SW 1271 (cell line): Measurements from ENCODE around the gene PTPRM.

Experiments used
- DNase-seq, 2 experiments: peaks; one replicate each; lab custom pipeline; 2025; lab: John Stamatoyannopoulos, UW

PTPRM gene

DNA sequence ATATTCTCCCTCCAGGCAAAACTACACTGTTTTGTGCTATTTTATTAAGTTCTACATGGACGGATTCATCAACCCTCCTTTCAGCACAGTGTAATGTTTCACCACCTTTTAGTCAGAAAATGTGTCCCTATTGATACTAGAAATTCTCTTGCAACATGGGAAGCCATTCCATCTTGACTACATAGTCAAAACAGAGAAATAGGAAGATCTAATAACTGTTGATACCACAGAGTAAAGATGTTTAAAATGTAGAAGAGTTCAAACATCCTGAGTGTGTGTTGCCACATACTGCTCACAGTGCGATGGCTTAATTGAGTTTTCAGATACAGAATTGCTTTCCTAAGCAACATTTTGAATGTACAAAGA lies 549.9 kb downstream of the PTPRM start:
- no peak for DNase-seq

DNA sequence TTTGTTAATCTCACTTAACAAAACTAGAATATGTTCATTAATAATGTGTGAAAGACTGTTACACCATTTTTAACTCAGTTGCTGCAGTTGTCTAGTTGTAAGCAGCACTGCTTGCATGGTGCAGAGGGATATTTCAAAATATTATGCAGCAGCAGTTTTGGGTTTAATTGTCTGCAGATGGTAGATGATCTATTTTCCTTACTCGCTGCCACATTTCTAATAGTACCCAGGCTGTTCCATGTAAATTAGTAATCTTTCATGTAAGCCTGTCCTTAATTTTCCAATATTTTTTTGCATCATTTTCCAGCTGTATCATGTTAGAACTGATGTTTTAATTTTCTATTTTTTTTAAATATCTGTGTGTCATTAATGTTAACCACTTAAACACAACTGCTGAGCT lies 554.0 kb downstream of the PTPRM start:
- DNase-seq: no peak

DNA sequence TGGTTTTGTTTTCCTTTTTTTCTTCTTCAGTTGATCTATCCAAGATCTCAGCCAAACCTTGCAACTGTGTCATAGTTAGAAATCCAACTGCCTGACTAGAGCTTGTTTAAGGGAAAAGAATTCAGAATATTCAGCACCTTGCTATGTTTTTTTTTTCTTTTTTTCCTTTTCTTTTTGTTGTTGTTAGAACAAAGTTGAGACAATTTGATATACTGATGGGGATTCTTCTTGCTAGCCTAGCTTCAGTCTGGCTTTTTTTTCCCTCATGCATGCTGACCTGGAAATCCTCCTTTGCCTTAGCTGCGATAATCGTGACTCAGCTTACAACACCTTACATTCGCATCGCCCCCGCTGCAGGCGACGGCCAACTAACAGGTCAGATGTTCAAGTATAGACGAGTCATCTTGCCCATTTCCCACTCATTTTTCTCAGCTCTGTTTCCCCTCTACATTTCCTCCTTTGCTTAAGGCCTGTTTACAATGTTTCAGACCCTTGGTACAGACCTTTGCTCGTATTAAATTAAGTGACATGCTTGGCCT lies 554.9 kb downstream of the PTPRM start:
- DNase-seq: no peak

DNA sequence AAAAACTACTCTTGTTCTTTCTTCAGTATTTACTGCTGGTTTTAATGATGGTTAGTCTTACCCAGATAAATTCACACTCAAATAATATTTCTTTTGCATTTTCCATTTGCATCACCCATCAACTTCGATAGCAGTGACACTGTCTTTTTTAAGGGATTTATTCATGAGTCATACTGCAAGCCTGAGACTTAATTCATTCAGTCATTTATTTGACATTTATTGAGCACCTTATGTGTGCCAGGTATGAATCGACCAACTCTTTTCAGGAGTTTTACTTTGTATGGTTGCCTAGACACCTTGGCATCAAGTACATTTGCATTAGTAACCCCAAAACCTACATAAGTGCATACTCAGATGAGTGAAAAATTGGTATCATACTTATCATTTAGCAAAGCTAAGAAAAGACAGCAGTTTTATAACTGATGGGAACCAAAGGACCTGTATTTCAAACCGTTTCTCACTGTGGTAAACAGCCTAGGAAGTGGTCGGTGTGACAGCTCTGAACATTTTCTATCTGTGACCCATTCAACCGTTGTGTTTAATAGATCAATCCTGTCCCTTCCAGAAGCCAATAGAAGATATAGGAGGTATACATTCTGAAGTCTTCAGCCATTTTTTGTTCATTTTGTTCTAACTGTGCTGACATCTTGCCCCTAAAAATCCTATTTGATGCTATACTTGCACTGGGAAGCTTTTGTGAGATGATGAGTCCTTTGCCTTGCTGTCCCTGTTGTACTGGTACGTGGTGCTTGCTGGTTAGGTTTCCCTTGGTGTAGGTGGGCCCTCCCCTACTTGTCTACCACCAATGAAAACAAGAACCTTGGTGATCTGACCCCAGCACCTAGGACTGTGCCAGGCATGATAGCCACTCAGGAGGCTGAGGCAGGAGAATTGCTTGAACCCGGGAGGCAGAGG lies 557.4 kb downstream of the PTPRM start:
- no peak for DNase-seq

DNA sequence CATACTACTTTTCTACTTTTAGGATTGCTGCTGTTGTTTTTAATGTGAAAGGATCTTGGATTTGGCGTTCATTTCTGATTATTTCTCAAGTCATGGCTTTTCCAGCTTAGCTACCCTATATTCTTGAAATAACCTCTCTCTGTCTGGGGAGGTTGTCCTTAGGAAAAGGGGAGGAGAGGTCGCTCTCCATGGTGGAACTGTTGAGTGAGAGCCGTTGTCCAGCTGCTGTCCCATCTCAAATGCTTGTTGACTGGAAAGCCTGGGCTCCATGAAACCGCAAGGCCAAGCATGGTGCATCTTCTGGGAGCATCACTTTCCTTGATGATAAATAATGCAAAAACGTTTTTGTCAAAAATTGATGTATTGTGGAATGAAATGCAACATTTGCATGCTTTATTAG lies 563.0 kb downstream of the PTPRM start:
- DNase-seq: no peak

DNA sequence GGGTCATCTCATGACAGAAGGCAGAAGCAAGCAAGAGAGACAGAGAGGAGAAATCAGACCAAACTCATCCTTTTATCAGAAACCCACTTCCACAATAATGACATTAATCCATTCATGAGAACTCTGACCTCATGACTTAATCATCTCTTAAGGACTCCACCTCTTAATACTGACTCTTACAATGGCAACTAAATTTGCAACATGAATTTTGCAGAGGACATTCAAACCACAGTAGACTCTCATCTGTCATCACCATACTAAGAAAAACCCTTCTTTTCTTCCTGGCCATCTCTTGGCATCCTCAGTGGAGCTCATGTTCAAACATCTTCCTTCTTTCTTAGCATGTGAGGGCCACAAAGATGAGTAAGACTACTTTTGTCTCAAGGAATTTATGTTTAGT lies 565.9 kb downstream of the PTPRM start:
- DNase-seq: no peak

DNA sequence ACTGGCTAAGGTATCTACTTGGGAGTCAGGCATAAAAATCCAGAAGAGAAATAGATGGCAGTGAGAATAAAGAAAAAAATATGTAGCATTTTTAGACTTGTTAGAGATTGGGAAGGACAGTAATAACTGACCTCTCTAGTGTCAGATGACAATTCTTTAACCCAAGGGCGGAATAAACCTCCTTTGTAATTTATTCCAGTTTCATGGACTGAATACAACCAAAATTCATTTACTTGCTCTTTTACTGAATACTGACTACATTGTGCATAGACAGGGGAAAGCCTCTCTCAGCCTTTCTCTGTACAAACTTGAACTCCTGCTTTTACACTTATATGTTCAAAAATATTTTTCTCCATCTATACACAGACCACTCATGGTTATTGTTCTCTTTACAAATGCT lies 566.8 kb downstream of the PTPRM start:
- no peak for DNase-seq

DNA sequence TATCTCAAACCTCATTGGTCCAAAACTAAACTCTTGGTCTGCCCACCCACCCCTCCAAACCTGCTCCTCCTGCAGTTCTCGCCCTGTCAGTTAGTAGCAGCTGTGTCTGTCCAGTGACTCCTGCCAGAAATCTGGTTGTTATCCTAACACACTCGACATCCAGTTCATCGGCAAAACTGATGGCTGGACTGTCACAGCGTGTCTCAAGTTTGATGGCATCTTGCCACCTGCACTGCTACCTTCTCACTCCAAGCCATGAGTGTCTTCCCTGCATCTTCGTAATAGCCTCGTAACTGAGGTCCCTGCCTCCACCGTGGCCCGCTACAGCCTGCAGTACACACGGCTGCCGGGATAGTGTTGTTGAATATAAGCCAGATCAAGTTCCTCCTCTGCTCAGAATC lies 572.0 kb downstream of the PTPRM start:
- DNase-seq: no peak

DNA sequence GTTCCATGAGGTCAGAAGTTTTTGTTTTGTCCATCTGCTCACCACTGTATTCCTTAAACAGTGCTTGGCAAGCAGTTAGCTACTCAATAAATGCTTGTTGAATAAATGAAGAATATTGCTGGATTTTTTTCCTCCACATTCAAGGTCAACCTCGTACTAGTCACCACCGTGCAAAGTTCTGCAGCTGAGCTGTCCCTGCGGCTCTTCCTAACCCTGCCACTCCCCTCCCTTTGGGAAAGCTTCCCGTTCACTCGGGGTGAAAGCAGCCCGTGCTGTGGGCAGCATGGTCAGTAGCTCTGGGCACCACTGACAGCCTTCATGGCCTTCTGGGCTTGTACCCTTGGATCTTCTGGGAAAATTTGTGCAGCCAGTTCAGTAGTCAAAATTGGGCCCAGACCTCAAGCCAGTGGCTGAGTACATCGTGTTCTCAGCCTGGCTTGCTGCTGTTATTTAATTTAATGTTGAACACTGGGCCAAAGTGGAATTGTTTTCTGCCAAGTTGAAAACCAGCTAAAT lies 572.8 kb downstream of the PTPRM start:
- no peak for DNase-seq

DNA sequence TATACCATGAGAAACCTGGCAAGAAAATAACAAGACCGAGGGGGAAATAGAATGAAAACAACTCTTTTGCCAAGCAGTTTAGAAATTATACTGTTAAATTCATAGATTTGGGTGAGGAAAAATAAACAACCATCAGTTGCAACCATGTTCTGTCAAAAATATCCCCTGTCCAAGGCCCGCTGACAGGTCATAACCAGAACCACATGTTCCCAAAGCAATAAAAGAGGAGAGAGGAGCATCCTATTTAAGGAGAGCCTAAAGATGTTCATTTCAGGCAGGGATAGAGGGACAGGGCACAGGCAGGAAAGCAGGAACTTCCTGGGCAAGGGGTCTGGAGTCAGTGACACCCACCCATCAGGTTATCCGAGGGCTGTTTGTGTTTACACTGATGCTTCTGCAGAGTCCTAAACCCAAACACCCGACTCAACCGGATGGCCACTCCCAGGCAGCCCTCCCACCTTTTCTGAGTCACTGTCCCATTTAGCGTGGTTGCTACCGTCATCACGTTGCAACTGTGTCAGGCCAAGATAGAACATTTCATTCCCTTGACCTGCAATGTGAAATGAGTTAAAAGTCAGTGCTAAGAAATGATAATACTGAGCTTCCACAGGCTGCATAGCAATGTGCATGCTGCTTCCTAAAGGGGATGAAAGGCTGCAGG lies 573.9 kb downstream of the PTPRM start:
- no peak for DNase-seq

DNA sequence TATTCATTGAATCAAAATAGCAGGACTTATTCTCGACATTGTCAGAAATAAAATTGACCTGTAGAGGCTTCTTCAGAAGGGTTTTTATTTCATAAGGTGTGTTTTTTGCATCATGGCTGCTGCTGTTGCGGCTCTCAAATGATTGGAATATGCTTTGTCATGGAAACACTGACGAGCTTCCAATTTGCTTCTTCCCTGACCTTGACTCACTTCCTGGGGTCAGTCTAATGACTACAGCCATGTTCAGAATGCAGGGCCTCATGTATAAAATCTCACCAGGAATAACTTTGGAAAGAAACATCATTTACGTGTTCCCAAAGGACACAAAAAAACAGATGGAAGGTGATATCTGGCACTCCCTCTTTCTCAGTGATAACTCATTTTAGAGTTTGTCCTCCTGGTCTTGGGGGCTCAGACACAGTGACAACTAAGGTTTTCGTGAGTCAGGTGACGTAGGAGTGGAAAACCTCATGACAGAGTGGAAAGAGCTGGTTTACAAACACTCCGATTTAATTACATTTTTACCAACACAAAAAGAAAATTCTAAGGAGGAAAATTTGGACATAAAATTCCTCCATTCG lies 575.1 kb downstream of the PTPRM start:
- no peak for DNase-seq

DNA sequence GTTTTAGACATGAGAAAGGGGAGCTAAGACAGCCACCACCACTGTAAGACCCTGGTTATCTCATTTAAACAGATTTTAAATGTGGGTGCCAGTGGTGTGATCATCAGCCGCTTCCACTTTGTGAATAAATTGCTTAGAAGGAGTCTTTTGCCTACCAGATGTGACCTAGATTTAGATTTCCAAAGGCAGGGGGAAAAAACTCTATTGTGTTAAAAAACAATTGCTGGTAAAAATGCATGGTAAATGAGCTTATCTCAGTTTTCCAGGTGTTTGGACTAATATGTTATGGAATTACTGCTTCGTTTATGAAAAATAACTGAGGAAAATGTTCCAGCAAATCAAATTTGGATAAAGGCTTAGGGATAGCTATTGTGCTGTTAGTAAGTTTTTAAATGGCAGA lies 575.8 kb downstream of the PTPRM start:
- DNase-seq: no peak

DNA sequence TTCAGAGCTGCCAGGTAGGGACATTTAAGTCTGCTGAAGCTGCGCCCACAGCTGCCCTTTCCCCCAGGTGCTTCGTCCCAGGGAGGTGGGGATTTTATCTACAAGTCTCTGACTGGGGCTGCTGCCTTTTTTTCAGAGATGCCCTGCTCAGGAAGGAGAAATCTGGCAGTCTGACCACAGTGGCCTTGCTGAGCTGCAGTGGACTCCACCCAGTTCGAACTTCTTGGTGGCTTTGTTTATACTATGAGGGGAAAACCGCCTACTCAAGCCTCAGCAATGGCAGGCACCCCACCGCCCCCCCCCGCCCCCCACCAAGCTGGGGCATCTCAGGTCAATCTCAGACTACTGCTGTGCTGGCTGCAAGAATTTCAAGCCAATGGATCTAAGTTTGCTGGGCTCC lies 584.1 kb downstream of the PTPRM start:
- no peak for DNase-seq

DNA sequence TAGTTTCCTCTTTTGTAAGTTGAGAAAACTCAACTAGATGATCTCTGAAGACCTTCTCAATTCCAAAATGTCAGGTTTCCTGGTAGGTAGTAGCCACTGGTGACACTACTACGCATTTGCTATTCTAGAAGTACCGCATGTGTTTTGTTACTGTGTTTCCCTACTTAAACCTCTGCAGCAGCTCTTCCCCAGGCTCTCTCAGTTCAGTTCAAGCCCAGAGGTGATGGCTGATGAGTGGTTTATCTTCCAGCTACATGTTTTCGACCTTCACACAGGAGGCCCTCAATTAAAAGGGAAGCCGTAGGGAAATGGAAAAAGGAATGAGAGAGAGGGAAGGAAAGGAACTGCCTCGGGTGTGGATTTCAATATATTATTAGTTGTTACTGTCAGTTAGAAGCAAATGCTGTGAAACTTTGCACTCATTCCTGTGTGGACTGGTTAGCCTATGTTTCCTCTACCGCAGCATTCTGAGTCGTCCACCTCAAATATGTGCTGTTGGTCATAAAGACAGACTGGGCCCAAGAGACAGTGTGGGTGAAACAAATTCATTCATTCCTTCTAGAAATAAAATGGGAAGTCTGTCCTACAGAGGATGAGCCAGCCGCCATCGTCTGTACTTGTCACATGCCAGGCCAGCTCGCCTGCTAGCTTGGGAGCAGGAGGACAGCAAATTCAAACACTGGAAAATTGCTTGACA lies 586.9 kb downstream of the PTPRM start:
- DNase-seq: no peak

DNA sequence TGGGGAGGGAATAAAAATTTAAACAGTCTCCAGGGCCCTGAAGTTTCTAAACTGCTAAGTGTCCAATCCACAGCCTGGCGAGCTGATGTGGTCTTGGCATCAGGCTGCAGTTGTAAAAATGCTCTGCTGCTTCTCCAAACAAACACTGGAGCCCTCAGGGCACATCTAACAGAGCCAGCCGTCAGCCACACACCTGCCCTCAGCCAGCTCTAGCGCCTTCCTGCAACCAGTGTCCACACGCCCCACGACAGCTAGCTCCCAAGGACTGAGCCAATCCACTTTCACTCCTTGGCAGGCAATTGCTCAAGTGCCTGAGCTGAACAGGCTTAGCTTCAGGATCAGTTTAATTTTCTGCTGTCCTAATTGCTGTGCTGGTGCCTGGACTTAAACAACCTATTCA lies 595.7 kb downstream of the PTPRM start:
- DNase-seq: no peak

DNA sequence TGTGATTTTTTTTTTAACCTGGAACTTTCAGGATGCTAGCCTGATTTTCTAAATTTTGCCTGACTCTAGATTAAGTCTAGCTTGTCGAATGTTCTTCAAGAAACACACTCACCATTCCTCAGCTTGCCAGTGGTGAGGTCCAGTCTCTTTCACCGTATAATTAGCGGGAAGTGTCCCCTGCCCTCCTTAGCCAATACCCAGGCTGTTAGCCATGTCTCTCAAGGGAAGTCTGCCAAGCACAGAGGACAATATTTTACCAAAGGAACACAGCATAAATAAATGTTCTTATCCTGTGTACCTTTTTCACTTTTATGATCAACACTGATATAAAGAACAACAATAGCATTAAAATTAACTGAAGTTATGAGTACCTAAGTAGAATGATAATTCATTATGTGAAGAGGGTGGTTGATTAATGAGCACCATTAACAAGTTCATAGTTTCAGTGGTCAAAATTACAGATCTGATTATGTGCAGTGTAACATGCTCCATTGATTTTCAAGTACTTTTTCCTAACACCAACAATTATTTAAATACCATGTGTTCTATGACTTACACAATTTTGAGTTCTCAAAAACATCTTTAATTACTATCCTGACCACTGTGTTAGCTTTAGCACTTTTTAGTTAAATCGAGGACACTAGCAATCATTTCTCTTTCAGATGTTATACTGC lies 596.3 kb downstream of the PTPRM start:
- DNase-seq: no peak

DNA sequence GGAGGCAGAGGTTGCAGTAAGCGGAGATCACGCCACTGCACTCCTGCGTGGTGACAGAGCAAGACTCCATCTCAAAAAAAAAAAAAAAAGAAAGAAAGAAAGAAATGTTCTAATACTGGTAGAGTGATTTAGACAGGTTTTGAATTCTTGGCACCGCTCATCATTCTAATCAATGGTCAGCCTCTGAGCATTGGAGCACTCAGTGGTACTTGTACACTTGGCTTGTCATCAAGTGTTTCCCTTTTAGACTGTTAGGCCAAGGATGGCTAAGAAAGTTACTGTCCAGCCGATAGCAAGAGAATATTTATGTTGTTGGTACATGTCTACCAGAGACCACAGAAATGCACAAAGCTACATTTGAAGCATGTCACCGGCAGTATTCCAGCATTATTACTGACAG lies 598.0 kb downstream of the PTPRM start:
- no peak for DNase-seq

DNA sequence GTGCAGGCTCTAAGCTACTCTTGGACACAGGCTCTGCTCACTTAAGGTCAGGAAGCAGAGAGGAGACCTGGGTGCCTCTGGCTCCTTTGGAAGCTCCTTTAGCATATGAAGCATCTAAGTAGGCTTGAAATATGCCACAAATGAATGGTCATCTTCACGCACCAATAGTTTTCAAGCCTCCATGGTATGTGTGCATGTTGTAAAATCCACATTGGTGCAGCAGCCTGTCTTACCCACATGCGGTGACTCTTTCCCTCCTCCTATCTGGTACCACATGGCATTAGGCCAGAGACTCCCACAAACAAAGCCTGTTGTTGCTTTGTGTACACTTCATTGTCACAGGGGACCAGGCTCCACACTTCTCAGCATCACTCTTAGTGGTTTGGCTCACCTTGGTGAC lies 599.9 kb downstream of the PTPRM start:
- no peak for DNase-seq

DNA sequence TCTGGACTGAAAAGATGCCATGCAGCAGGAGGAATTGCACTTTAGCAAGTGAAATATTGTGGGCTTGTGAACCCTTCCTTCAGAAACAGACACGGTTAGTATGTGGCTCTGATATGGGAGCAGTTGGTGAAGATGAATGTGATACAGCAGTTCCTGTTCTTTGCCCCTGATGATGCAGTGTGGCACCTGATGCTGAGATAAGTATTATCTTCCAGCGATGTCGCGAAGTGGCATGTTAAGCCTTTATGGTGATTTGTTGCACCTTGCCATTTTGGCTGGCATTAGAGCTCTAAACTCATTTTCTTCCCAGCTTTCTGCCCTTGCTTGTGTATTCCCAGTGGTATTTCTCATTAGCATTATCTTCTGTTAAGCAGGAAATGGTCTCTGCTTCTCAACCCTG lies 600.6 kb downstream of the PTPRM start:
- DNase-seq: no peak

DNA sequence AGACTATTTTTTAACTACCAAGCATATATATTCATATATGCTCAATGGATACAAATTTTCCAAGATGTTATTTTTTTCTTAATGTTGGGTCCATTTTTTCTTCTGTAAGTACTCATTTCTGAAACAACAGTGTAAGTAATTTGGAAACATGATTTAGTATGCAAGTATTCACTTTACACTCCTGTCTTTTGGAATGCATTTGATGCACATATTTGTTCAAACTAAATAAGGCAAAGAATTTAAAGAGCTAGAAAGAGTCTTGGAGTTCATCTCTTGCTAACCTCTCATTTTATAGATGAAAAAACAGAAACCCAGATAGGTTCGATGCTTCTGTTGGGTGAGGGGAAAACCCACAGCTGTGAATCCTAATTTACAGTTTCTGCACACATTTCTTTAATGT lies 602.6 kb downstream of the PTPRM start:
- no peak for DNase-seq

DNA sequence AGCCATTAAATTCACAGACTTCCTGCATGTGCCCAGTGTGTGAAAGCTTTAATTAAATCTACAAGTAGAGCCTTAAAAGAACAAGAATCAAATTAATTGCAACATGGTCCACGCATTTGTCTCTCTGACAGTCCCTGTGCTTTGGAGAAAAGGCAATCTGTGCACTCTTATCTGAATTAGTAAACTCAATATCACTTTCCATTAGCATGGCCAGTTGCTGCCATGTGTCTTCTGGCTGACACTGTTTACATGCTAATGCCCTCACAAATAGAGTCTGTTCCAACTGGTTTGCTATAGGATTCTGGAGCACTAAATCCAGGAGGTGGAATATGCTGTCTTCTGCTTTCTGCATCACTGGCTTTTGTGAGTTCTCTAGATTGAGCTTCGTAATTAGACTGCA lies 607.7 kb downstream of the PTPRM start:
- DNase-seq: no peak
